ENCODE results near the gene EHBP1.
"Not testable (repeated sequence)": the region's sequence is repeated elsewhere in the genome, so short reads cannot be mapped to it uniquely, and the experiment has no call there.

The EHBP1 gene

DNA sequence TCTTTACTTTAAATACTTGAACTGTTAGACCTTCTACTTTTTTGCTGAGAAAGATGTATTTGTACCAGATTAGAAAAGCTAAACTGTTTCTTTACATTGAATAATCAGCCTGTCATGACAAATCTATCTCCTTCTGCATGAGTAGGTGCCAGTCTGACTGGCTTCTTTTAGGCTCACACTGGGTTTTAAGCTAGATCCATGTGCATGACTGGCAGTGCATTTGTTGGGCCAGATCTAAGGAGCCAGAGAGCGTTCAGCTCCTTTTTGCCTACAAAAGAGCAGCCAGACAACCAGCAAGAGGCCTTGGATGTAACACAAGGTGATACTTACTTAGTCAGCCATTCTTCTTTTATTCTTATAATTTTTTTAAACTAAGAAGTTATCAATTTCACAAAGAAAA lies 263.2 kb downstream of the EHBP1 start:
- DNase-seq = no peak

DNA sequence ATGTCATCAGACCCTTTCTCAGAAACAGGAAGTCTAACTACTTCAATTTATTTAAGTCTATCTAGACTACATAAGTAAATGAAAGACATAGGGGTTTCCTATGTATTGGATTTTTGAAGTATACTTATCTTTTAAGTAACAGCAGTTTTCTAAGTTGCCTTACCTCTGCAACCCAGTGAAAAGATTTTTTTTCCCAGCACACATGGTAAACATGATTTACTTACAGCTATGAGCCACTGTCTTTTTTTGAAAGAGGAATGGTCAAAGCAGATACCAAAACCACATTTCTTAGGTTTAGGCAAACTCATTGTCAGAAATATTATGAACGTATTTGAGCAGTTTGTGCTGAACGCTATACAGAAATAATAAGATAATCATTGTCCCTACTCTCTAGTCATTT lies 266.4 kb downstream of the EHBP1 start:
- no peak for DNase-seq

DNA sequence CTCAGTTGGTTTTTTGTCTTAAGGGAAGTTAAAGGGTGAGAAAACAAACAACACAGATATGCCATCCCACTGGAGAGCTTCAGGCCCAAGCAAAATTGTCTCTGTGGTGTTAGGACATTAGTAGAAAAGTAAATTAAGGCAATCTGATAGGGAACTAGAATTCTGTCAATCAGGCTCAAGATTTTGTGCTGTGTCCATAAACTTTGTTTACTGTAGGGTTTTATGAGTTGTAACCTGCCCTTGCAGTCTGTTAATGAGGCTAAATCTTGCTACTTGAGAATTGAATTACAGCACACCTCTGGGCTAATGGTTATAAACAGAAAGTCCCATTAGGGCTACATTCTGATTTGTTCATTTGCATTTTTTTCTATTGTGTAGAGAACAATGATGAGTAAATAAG lies 267.1 kb downstream of the EHBP1 start:
- DNase-seq = no peak

DNA sequence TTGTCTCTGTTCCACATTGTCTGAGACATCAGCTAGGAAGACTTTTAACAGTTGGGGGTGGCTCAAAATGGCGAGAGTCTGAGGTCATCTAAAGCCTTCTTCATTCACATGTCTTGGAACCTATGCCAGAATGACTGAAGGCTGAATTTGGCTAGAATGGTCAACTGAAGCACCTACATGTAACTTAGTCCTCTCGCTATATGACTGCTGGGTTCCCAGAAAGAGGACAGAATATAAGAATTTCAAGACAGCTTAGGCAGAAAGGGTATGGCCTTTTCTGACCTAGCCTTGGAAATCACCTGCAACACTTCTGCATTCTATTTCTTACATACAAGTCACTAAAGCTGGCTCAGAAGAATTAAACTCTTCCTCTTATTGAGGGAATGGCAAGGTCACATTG lies 269.5 kb downstream of the EHBP1 start:
- no peak for DNase-seq

DNA sequence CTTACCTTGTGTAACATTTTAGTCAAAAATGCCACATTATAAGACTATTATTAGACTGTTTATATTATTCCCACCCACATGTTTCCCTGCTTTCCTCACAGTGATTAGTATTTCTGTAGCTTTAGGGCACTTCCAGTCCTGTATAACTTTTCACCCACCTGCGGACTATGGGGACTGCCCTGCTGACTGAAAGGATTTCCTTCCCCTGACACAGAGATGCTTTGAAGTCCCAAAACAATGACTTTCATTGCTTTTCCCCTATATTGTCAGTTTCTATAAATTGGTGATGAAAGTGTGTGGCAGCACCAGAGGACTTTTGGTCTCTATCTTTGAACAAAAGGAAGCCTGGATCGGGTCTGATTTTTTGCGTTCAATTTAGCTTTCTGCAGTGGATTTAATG lies 286.1 kb downstream of the EHBP1 start:
- DNase-seq = no peak

DNA sequence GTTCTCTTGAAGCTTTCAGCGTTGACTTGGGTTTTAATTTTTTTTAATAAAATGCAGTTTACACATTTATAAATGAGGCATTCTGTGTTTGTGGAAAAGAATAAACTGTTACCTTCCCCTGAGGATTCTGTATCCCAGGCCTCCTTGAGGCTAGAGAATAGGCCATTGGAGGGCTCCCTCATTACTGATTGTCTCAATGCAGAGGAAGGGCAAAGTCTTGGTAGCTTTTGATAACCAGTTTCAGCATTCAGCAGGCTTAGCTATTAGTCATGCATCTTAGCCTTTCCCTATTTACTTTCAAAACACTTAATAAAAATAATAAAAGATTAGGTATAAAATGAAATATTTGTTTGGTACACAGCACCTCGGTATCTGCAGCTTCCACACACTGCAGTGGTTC lies 287.0 kb downstream of the EHBP1 start:
- no peak for DNase-seq

DNA sequence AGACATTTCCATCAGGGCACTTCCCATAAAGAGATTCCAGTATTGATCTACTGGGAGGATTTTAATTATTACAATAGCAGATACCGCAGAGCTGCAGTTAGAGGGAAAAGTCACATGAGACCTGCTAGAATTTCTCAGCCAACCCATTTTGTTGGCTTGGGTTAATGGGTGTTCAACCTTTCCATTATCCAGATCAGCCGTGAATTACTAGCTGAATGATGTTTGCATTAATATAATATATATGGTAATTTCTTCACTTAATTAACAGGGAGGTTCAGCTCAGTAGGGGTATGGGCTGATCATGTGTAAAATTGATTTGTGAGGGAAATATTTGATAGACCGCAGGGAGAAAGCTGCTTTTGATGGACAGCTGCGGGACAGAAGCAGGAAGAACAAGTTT lies 288.7 kb downstream of the EHBP1 start:
- no peak for DNase-seq

DNA sequence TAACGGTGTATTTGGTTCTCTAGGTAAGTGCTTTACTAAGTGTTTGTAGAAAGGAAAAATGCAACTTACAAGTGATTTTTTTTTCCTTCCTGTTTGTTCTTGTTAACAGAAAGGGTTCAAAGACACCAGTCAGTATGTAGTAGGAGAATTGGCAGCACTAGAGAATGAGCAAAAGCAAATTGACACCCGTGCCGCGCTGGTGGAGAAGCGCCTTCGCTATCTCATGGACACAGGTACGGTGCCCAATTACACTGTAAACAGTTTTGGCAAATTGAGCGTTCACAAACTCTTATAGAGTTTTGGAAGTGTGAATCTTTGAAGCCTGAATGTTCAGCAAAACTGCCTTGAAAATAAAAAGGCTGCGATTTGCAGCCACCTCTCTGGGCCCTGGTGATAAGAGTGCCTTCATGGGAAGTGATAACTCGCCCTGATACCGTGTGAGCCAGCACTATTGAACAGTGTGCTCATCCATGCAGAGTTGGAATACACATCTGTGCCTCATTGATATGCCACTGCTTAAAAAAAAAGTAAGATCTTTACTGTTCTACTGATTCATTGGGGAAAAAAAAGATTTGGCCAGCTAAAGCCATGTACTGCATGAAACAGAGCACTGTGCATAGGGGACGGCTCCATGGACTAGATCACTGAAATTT lies 291.1 kb downstream of the EHBP1 start:
- no peak for DNase-seq

DNA sequence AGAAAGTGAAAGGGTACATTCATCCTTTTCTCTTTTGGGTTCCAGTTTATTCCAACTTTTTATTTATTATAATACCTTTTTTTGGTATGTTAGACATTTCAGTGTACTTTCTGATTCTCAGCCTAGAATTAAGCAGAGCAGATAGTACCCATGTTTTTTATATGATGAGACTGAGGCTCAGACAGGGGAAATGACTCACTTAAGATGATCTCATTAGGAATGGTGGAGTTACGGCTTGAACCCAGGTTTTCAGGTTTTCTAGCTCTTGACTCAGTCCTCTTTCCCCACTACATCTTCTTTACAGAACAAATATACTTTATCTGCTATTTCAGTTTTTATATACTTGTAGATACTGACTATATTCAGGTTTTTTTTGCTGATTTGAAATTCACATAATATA lies 293.4 kb downstream of the EHBP1 start:
- no peak for DNase-seq

DNA sequence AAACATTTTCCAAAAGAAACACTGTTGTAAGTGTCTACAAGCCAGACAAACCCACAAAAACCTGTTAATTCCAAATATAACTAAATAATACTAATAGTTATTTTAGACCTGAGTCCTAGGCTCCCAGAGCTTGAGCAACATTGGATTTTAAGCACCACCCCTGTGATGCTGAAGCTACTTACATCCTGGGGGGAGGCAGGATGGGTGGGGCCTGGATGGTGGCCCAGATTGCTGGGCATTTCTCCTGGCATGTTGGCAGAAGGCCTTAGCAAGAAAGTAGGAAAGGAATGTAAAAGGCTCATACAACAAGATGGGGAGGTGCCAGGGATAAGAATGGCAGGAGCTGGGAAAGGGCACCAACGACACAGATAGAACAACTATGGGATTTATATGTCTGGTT lies 294.4 kb downstream of the EHBP1 start:
- no peak for DNase-seq

DNA sequence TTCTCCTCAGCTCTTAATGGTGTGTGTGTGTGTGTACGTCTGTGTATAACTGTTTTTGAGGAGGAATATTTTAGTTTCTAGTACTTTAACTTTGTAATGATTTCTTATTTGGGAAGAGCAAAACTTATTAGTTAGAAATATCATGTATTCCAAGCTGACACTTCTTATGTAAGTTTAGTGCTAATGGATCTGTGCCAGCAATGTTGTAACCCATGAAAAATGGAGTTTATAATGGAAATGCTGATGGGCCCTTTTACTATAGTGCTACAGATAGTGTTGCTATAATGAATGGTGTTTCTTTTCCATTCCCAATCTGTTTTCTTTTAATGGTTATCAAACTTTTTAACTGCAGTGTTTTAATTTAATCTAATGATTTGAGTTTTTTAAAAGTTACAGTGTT lies 295.3 kb downstream of the EHBP1 start:
- no peak for DNase-seq

DNA sequence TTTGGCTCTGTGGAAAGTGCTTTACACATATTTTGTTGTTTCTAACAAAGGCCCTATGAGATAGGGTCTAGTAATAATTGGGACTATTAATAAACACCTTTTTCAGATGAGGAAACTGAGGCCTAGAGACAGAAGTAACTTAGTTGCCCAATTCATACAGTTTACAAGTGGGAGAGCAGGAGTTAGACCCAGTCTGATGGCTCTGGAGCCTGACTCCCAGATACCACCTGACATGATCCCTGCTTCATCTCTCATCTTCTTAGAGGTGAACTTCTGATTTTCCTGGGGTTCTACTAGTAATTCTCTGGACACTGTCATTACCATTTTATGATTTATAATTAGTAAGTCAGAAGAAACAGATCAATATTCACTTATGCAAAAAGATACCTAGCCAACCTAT lies 296.1 kb downstream of the EHBP1 start:
- no peak for DNase-seq

DNA sequence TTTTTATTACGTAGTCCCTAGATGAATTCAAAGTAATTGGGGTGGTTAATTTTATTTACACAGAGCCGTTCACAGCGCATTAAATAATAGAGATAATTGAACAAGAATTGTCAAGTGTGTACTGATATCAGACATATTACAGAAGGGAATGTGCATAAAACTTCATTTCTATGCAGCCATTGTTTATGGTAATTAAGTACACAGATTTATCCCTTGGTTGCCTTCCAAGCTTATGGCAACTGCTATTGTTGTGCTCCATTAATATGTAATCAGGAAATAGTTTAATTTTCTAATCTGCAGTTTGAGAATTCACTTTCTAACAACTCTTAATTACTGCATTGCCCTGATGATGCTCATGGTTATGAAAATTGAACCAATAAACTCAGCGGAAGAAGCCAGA lies 297.8 kb downstream of the EHBP1 start:
- DNase-seq = no peak

DNA sequence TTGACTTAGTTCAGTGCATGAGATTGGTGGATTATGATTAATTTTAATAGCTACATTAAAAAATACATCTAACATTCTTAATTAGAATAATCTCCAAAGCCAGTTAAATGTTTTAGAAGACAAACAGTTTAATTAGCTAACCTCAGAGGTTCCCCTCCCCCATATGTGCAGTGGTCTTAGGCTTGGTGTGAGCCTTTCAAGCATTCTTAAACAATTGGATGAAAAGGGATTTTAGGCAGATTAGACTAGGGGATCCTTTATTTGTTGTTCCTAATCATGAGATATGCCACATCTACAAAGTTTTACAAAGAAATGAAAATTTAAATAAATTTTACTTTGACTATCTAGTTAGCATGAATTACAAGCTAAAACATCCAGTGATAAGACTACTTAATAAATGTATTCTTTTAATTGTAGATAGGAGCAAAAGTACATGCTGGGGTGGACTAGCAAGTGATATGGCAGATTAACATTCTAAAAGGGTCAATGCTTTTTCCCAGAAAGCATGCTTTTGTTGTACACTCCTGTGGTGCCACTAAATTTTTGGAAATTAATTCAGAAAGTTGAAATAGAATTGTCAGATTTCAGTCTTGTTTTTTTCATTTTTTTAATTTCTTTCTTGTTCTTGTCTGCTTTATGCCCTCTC lies 302.4 kb downstream of the EHBP1 start:
- DNase-seq = no peak

DNA sequence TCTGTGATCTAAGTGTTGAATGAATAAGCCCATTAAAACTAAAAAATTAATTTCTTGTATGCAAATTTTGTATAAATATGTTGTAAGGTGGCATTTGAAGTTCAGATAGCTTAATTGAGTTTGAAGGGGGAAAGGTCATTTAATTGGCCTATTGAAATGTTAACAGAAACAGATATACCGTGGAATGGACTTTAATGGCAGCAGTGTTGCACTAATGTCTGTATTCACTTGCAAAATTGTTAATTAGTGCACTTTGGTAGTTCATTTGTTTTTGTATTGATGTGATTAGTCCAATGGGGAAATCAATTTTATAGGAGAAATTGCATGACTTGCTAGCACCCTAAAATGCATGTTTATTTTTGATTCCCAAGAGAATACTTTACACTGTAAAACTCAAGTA lies 303.3 kb downstream of the EHBP1 start:
- no peak for DNase-seq

DNA sequence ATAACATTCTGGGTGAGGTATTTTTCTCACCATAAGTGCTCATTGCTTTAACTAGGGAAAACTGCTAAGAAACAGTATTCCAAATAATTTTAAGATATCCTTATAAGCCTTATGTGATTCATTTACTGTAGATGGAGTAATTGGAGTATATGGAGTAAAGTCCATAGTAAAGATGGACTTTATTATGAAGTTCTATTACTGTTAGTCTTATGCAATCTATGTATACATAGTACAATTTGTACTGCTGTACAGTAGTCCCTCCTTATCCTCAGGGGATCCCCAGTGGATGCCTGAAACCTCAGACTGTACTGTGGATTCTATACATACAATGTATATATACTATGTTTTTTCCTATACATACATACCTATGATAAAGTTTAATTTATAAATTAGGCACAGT lies 304.0 kb downstream of the EHBP1 start:
- no peak for DNase-seq

DNA sequence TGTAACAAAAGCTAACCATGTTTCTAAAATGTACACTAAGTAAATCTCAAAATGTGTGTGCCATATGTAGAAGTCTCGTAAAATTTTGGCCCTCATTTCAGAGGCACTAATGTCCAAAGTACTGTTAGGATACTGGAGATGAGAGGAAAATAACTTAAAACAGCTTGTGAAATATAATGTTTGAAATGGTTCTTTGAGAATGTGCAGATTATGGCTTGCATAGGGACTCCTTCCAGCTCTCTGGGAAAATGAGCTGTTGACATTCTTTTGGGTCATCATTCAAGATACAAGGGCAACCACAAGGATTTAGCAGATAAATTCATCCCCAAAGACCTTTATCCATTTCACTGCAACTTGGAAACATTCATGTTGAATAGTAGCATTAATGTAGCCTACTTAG lies 307.0 kb downstream of the EHBP1 start:
- DNase-seq = no peak

DNA sequence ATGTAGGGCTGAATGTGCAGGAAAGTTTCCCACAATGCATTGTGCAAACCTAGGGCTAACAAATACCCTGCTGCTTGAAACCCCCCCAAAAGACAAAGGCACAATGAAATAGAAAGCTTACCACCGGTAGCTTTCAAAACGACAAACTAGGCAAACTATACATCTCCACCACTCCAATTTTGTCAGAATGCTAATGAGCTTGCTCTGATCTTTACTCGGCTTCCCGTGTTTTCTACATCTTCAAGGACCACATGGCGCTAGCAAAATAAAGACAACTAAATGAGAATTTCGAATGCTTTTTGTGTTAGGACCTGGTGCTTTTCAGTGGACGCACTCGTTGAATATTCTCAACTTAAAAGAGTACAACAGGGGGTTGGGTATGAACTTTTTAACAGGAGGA lies 307.9 kb downstream of the EHBP1 start:
- no peak for DNase-seq

DNA sequence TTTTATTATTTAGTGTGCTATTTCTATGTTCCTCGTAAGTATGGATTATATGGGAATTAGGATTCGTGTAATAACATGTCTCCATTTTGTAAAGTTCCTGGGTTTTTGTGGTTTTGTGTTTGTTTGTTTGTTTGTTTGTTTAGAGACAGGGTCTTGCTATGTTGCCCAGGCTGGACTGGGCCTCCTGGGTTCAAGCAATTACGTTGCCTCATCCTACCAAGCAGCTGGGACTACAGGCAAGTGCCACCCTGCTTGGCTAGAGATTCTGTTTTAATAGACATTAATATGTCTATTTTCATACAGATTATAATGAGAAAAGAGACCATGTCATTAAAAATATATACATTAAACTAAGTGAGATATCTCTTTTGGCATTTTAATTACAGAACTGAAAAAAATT lies 309.9 kb downstream of the EHBP1 start:
- no peak for DNase-seq

DNA sequence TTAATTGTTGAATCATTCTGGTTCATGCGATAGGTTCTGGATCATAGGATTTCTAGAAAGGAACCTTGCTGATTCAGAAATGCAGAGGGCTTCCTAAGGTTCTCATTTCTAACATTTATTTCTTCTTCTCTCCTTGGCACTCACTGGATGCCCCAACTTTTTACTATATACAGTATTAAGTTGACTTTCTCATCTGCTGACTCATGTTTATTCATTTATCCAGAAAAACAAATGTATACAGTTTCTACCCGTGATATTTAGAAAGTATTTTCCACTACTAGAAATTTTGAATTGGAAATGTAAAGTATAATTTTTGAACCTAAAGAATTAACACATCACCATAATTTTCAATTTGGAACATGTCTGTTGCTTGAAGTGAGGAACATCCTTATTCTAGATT lies 312.9 kb downstream of the EHBP1 start:
- DNase-seq = no peak

DNA sequence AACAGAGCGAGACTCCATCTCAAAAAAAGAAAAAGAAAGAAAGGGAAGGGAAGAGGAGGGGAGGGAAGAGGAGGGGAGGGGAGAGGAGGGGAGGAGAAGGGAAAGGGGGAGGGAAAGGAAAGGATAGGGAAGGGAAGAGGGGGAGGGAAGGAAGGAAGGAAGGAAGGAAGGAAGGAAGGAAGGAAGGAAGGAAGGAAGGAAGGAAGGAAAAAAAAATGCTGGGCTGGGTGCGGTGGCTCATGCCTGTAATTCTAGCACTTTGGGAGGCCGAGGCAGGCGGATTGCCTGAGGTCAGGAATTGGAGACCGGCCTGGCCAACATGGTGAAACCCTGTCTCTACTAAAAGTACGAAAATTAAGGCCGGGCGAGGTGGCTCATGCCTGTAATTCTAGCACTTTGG lies 314.2 kb downstream of the EHBP1 start:
- DNase-seq = not testable (repeated sequence)

DNA sequence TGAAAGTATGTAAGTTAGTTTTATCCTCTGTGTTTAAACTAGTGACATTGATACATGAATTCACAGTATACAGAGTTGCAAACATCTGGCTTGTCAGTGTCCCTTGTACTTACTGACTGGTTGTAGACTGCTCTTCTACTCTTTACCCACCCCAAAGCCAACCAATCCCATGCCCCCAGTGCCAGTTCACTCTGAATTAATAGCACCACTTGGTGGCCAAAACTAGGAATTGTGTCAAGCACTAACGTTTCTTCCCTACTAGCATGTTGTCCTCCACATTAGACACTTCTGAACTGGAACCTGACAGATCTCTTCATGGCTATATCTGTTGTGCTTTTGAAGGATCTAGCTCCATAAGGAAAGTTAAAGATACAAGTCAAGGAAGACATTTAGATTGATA lies 317.9 kb downstream of the EHBP1 start:
- no peak for DNase-seq

DNA sequence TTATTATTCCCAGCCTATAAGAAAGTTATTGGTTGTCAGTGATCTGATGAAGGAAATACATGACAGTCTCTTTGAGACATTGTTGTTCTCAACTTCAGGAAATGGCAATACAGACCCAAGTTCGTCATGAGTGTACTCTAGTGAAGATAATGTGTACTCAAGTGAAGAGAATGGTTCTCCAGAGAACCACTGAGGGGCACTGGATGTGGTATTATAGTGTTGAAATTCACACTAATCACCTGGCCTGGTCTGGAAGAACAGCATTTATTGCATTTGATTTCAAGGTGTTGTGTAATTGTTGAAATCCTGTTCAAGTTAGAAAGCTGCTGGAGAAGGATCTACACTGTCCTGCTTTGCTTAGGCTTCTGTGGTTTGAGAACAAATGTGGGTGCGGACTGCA lies 321.7 kb downstream of the EHBP1 start:
- no peak for DNase-seq

DNA sequence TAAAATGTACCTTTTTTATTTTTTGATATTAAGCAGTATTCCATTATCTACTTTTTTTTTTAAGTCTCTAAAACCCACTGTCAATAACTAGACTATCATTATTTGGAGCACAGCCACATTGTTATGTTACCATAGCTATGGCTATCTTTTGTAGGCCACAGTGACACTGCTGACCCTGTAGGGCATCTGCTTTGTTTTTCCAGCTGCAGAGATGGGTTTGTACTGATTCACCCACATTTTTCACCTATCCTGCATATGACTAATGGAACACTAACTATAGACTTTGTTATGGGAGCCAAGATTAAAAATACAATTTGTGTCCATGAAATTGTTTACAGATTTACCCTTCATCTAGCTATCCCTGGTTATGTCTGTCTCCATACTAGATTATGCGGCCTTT lies 323.5 kb downstream of the EHBP1 start:
- DNase-seq = no peak

DNA sequence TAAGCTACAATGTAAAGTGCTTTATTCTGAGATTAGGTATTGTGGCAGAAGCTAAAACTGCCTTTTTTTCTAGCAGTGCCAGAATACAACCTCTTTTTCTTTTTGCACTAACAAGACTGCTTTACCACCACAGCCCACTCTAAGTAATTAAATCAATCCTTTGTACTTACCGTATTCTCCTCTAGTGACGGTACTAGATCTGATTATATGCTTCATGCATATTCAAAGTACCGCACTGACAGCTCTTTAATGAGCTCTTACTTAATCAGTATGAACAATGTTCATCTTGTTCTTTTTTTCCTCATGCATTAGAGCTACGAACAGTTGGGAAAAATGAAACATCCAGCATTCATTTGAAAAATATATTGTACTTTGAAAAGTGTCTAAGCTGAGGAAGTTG lies 329.0 kb downstream of the EHBP1 start:
- no peak for DNase-seq
